Astrocyte (in vitro differentiated cells and primary cell): Measurements from ENCODE around the gene HOXA5. TPM values are rescaled to one million over a fixed set of nuclear protein-coding genes. Genes with fewer than 3 reads are reported as not detected.

Source experiments
- DNase-seq: peaks from one replicate; pipeline ENCODE4 v3.0.0-alpha.2; 2010; ENCODE audit warnings: low read depth
- FAIRE-seq: peaks from 2 replicates; lab custom pipeline; 2011; peaks lifted over from hg19 to GRCh38; lab: Jason Lieb, UNC
- H2AFZ ChIP-seq: 2 replicates; pipeline ENCODE4 v1.6.0; 2012; ENCODE audit warnings: low read depth, low read length, inconsistent platforms
- H3K27ac ChIP-seq: 2 replicates; pipeline ENCODE4 v1.5.1; 2011; ENCODE audit warnings: low read depth, low read length, inconsistent platforms
- H3K27me3 ChIP-seq: 2 replicates; pipeline ENCODE4 v1.6.0; 2011; ENCODE audit warnings: low read length, inconsistent platforms; ENCODE audit not compliant: insufficient read depth
- H3K36me3 ChIP-seq: 2 replicates; pipeline ENCODE4 v1.5.1; 2011; ENCODE audit warnings: low read length, inconsistent platforms; ENCODE audit not compliant: insufficient read depth
- H3K4me1 ChIP-seq: 2 replicates; pipeline ENCODE4 v1.5.1; 2011; ENCODE audit warnings: low read length, inconsistent platforms; ENCODE audit not compliant: insufficient read depth
- H3K4me2 ChIP-seq: 2 replicates; pipeline ENCODE4 v1.6.0; 2012; ENCODE audit warnings: low read length, inconsistent platforms
- H3K4me3 ChIP-seq: 2 replicates; pipeline ENCODE4 v1.5.1; 2011; ENCODE audit warnings: low read depth, mild to moderate bottlenecking, low read length, inconsistent platforms; ENCODE audit not compliant: insufficient read depth
- H3K79me2 ChIP-seq: 2 replicates; pipeline ENCODE4 v1.6.0; 2012; ENCODE audit warnings: mild to moderate bottlenecking, low read length, inconsistent platforms; ENCODE audit not compliant: insufficient read depth
- H3K9ac ChIP-seq: 2 replicates; pipeline ENCODE4 v1.6.0; 2012; ENCODE audit warnings: mild to moderate bottlenecking, low read length, inconsistent platforms
- H3K9me3 ChIP-seq: 2 replicates; pipeline ENCODE4 v1.5.1; 2012; ENCODE audit warnings: low read depth, mild to moderate bottlenecking, low read length, inconsistent platforms; ENCODE audit not compliant: insufficient read depth
- H4K20me1 ChIP-seq: 2 replicates; pipeline ENCODE4 v1.6.0; 2012; ENCODE audit warnings: low read length, inconsistent platforms; ENCODE audit not compliant: insufficient read depth
- H3K27ac Mint-ChIP-seq: one replicate; pipeline ENCODE4 v1.8.0; 2021; ENCODE audit warnings: mild to moderate bottlenecking, mixed read lengths; ENCODE audit not compliant: unreplicated experiment
- H3K27me3 Mint-ChIP-seq: one replicate; pipeline ENCODE4 v1.8.0; 2021; ENCODE audit warnings: low read depth, mixed read lengths; ENCODE audit not compliant: unreplicated experiment
- H3K36me3 Mint-ChIP-seq: one replicate; pipeline ENCODE4 v1.8.0; 2021; ENCODE audit warnings: low read depth, mixed read lengths; ENCODE audit not compliant: unreplicated experiment
- H3K4me1 Mint-ChIP-seq: one replicate; pipeline ENCODE4 v1.8.0; 2021; ENCODE audit warnings: low read depth, mixed read lengths; ENCODE audit not compliant: unreplicated experiment
- H3K4me3 Mint-ChIP-seq: one replicate; pipeline ENCODE4 v1.8.0; 2021; ENCODE audit warnings: mild to moderate bottlenecking, moderate library complexity, mixed read lengths; ENCODE audit not compliant: unreplicated experiment
- H3K9me3 Mint-ChIP-seq: one replicate; pipeline ENCODE4 v1.8.0; 2021; ENCODE audit warnings: mild to moderate bottlenecking, mixed read lengths; ENCODE audit not compliant: unreplicated experiment
- CTCF ChIP-seq: IDR thresholded peaks from 2 replicates; pipeline ENCODE4 v1.5.1; 2011; ENCODE audit warnings: low read depth, mild to moderate bottlenecking, inconsistent platforms, low read length, moderate library complexity; ENCODE audit not compliant: insufficient read depth
- EZH2 ChIP-seq: IDR thresholded peaks from 2 replicates; pipeline ENCODE4 v1.6.1; 2012; ENCODE audit warnings: mild to moderate bottlenecking, low read length, inconsistent platforms; ENCODE audit not compliant: insufficient read depth
- total RNA-seq: library from RNA; stranded (reverse); gene quantifications from 2 replicates; pipeline ENCODE4 v1.2.1, GENCODE V29; 2021

Gene HOXA5
- total RNA-seq, 1 donor from 2014 or later = not detected

- Histone ChIP-seq H3K9ac (no peak overlapping the region), H3K79me2 (no peaks in the 10 kb centered on the region), H3K4me3 (no peak overlapping the region), H3K27me3 (peaks cover 99% of the 10 kb centered on the region), H3K4me1 (peaks cover 6% of the 10 kb centered on the region), H3K27ac (no peak overlapping the region), H2AFZ (no peak overlapping the region), H3K36me3 (no peaks in the 10 kb centered on the region), H3K4me2 (no peak overlapping the region), H4K20me1 (peaks cover 2% of the 10 kb centered on the region), H3K9me3 (no peaks in the 10 kb centered on the region)
- TF ChIP-seq EZH2 (no peak), CTCF (no peak)
- H3K27ac Mint-ChIP-seq = no peak overlapping the region
- H3K9me3 Mint-ChIP-seq = peaks cover 29% of the 10 kb centered on the region
- peaks cover 88% of the 10 kb centered on the region for H3K27me3 Mint-ChIP-seq
- FAIRE-seq (no peak), DNase-seq (no peak)
- peaks cover 3% of the 10 kb centered on the region for H3K36me3 Mint-ChIP-seq
- H3K4me1 Mint-ChIP-seq = no peaks in the 10 kb centered on the region
- H3K4me3 Mint-ChIP-seq = no peak overlapping the region
Observed at GRCh38 chr7:27140126-27140857, 3.2 kb downstream of the HOXA5 start.

- H3K36me3 Mint-ChIP-seq = peaks cover 3% of the 10 kb centered on the region
- peaks cover 6% of the 10 kb centered on the region for H3K4me1 ChIP-seq
- H2AFZ ChIP-seq = no peak overlapping the region
- H3K4me3 Mint-ChIP-seq = no peak overlapping the region
- peaks cover 30% of the 10 kb centered on the region for H3K9me3 Mint-ChIP-seq
- peaks cover 2% of the 10 kb centered on the region for H4K20me1 ChIP-seq
- H3K27ac ChIP-seq = no peak overlapping the region
- no peak for FAIRE-seq
- H3K36me3 ChIP-seq = no peaks in the 10 kb centered on the region
- H3K27me3 Mint-ChIP-seq = peaks cover 89% of the 10 kb centered on the region
- no peak for TF ChIP-seq CTCF
- TF ChIP-seq EZH2 = peak; percentile 72
- no peak for DNase-seq
- no peak overlapping the region for H3K9ac ChIP-seq
- H3K9me3 ChIP-seq = no peaks in the 10 kb centered on the region
- no peaks in the 10 kb centered on the region for H3K4me1 Mint-ChIP-seq
- H3K27me3 ChIP-seq = peaks cover 93% of the 10 kb centered on the region
- H3K4me3 ChIP-seq = no peak overlapping the region
- no peak overlapping the region for H3K27ac Mint-ChIP-seq
- H3K79me2 ChIP-seq = no peaks in the 10 kb centered on the region
- peak overlapping the region; percentile 10 for H3K4me2 ChIP-seq
Observed at GRCh38 chr7:27139334-27140125, 4.0 kb downstream of the HOXA5 start.
